GM19455 (cell line): Measurements from ENCODE around the gene DAB2IP.

ENCODE experiments used
- ATAC-seq: cut with Tn5 transposase; IDR thresholded peaks from one replicate; pipeline ENCODE4 v1.9.1; 2021; ENCODE audit not compliant: unreplicated experiment

The DAB2IP gene

DNA sequence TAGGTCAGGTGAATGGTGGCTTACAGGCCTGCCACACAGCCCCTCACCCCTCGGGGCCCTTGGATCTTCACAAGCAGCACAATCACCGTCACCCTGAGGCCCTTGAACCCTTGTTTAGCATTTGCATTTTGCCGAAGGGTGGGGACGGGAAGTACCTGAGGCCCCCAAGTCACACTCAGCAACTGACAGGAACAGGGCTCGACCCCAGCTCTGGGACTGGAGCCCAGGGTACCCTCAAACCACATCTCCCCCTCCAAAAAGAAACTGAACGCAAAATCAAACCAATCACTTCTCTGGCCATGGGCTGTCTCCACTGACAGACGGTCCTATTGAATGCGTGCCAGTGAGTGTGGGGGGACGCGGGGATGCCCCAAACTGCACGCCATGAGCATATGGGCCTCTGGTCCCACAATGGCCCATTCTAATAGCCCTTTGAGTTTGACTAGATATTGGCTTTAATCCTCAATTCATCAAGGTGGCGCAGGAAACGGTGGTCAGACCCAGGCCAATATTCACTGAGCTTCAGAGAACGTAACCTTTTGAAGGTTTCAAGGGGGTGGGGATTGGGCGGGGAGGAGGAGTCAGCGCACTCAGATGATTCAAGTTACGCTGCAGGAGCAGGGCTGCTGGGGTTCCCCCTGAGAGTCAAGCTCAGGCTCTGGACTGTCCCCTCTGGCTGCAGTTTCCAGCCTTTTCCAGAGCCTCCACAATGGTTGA lies 176.0 kb downstream of the DAB2IP start:
- no peak for ATAC-seq

DNA sequence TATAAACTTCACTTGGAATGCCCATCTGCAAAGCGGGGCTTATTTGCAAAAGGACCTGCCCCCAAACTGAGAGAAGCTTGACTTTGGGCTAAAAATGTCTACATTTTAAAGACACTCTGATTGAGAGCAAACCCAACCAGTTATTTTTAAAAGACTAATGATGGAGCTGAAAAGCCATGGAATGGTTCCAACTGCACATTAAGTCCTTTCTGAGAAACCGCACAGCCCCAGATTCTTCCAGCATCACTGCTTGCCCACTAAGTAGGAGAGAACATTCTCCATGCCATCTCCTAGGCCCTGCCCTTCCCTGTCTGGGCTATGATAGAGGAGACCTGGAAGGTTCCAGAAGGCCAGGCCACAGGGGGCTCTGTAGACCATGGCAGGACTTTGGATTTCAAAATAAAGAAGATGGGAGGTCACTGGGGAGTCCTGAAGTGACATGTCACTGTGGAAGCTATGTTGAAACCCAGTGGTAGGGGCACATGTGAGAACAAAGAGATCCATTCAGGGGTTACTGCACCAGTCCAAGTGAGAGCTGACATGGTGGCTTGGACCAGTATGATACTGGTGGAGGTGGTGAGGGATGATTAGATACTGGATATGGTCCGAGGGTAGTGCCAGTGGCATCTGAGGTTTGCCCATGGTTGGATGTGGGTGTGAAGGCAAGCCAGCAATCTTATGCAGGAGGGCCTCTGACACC lies 179.2 kb downstream of the DAB2IP start:
- no peak for ATAC-seq

DNA sequence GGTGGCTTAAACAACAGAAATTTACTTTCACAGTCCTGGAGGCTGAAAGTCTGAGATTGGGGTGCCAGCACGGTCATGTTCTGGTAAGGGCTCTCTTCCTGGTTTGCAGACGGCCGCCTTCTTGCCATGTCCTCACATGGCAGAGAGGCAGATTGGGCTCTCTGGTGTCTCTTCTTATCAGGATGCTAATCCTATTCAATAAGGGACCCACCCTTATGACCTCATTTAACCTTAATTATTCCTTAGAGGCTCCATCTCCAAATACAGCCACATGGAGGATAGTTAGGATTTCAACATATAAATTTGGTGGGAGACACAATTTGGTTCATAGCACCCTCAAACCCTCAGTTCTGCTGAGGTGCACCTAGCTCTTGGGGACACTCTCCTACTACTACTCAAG lies 180.4 kb downstream of the DAB2IP start:
- ATAC-seq: no peak

DNA sequence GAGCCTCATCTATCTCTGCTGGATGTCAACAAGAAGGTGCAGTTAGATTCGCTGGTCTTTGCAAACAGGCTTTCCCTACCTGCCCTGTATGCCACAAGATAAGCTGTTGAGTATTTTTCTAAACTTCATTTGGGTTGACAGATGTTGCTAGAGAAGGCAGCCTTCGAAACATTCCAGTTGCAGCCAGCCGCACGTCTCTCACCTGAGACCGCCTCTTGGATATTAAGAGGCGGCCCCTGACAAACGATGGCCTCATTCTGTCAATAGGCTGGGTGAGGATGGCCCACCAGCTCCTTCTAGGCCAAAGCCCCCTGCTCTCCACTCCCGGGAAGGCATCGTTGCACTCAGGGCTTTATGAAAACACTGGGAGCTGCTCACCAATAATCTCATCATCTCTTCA lies 181.6 kb downstream of the DAB2IP start:
- no peak for ATAC-seq
